K562 (cell line): ENCODE data around the gene TMEM217. TPM values are rescaled to one million over a fixed set of nuclear protein-coding genes. Genes with fewer than 3 reads are reported as not detected.

Experiments used
- ATF3 ChIP-seq, 2 experiments: fragments of 450-650 bp in 1 of 2; sonication (generic) in 1 of 2; formaldehyde crosslinking in 1 of 2; IDR thresholded peaks in 1 of 2; conservative IDR thresholded peaks in 1 of 2; 2 replicates each; pipeline versions ENCODE4 v1.6.1 to v1.8.1; 2016 to 2023; ENCODE audit warnings: mild to moderate bottlenecking in 2 of 2, moderate library complexity in 2 of 2, inconsistent platforms in 1 of 2, missing genetic modification reagents in 1 of 2
- E2F6 ChIP-seq, 2 experiments: IDR thresholded peaks; 2 replicates each; pipeline ENCODE4 v1.6.1; 2011; ENCODE audit warnings: borderline replicate concordance in 1 of 2, control low read depth in 1 of 2, low read depth in 1 of 2, low read length in 1 of 2, mild to moderate bottlenecking in 1 of 2, mixed read lengths in 1 of 2, moderate library complexity in 1 of 2; ENCODE audit not compliant: insufficient read depth in 1 of 2, insufficient read length in 1 of 2, poor library complexity in 1 of 2, severe bottlenecking in 1 of 2; ENCODE audit errors: extremely low read depth in 1 of 2
- ETS2 ChIP-seq: IDR thresholded peaks from 2 replicates; pipeline ENCODE4 v1.6.1; 2016; ENCODE audit warnings: borderline replicate concordance, missing genetic modification characterization, mild to moderate bottlenecking, moderate library complexity, missing compliant biosample characterization; ENCODE audit not compliant: poor library complexity, severe bottlenecking
- FOXO4 ChIP-seq: fragments of 450-650 bp; formaldehyde crosslinking; IDR thresholded peaks from 2 replicates; pipeline ENCODE4 v1.4.0; 2020; ENCODE audit warnings: mild to moderate bottlenecking, moderate library complexity
- HDAC6 ChIP-seq: IDR thresholded peaks from 2 replicates; pipeline ENCODE4 v1.6.1; 2012; ENCODE audit warnings: low read depth, mild to moderate bottlenecking, control low read depth, inconsistent platforms, low read length, moderate library complexity
- JUND ChIP-seq, 2 experiments: IDR thresholded peaks; 2 replicates in 1 of 2; 3 replicates in 1 of 2; pipeline ENCODE4 v1.6.1; 2011; ENCODE audit warnings: borderline replicate concordance in 2 of 2, low read depth in 2 of 2, low read length in 2 of 2, improper control_type of control experiment in 1 of 2, missing biosample characterization in 1 of 2, missing genetic modification characterization in 1 of 2, missing genetic modification reagents in 1 of 2
- MEF2A ChIP-seq: IDR thresholded peaks from 2 replicates; pipeline ENCODE4 v1.6.1; 2011; ENCODE audit warnings: low read depth, mild to moderate bottlenecking, low read length, moderate library complexity; ENCODE audit not compliant: control insufficient read depth
- MIER1 ChIP-seq: fragments of 450-650 bp; IDR thresholded peaks from 2 replicates; pipeline ENCODE4 v1.6.1; 2016; ENCODE audit warnings: antibody characterized with exemption, mild to moderate bottlenecking, low read depth
- PHTF2 ChIP-seq: fragments of 250-450 bp; sonication (Bioruptor Pico); IDR thresholded peaks from 2 replicates; pipeline ENCODE4 v1.5.0; 2021; ENCODE audit warnings: mild to moderate bottlenecking
- PTTG1 ChIP-seq: fragments of 450-650 bp; IDR thresholded peaks from 2 replicates; pipeline ENCODE4 v1.6.1; 2016; ENCODE audit warnings: low read depth, mild to moderate bottlenecking, missing genetic modification characterization, missing compliant biosample characterization
- RB1 ChIP-seq: fragments of 450-650 bp; IDR thresholded peaks from 2 replicates; pipeline ENCODE4 v1.6.1; 2017; ENCODE audit warnings: low read depth, mild to moderate bottlenecking
- SMAD1 ChIP-seq: fragments of 150-350 bp; IDR thresholded peaks from 2 replicates; pipeline ENCODE4 v1.6.1; 2014; ENCODE audit warnings: low read length, low read depth; ENCODE audit not compliant: partially characterized antibody
- ZNF175 ChIP-seq: fragments of 200-800 bp; sonication (Bioruptor generic); IDR thresholded peaks from 2 replicates; pipeline ENCODE4 v1.6.1; 2016; ENCODE audit warnings: low read depth, mild to moderate bottlenecking, missing genetic modification characterization, missing compliant biosample characterization
- ZNF444 ChIP-seq: fragments of 250-450 bp; sonication (Bioruptor Pico); IDR thresholded peaks from 2 replicates; pipeline ENCODE4 v1.4.0; 2020; ENCODE audit warnings: mild to moderate bottlenecking, moderate library complexity
- ZNF589 ChIP-seq: fragments of 200-800 bp; sonication (Bioruptor generic); IDR thresholded peaks from 2 replicates; pipeline ENCODE4 v1.6.1; 2016; ENCODE audit warnings: low read depth, missing genetic modification characterization, missing compliant biosample characterization
- ZNF707 ChIP-seq: fragments of 250-450 bp; sonication (Bioruptor Pico); conservative IDR thresholded peaks from 2 replicates; pipeline ENCODE4 v1.8.0; 2022; ENCODE audit warnings: inconsistent platforms, mild to moderate bottlenecking, moderate library complexity
- ZNF785 ChIP-seq: fragments of 250-450 bp; sonication (Bioruptor Pico); IDR thresholded peaks from 2 replicates; pipeline ENCODE4 v1.4.0; 2020; ENCODE audit warnings: mild to moderate bottlenecking
- polyA plus RNA-seq, 8 experiments: library from polyadenylated mRNA; depleted of rRNA in 4 of 8; stranded (reverse) in 5 of 8; unstranded in 3 of 8; fragments of >200 nt; fragmentation: Nextera tagmentation in 2 of 8; fragmentation: Illumina TruSeq in 1 of 8; extraction: Ambion mirVana in 2 of 8; extraction: Trizol in 1 of 8; gene quantifications; 2 replicates each; pipeline versions ENCODE4 v1.2.1 to v1.2.3, GENCODE V29; 2011 to 2014; ENCODE audit warnings: inconsistent platforms in 1 of 8, missing spikeins in 1 of 8
- total RNA-seq, 7 experiments: library from RNA; depleted of rRNA in 6 of 7; stranded (reverse); fragments of >200 nt in 6 of 7; fragmentation: Illumina TruSeq in 2 of 7; extraction: Trizol in 2 of 7; gene quantifications; 2 replicates each; pipeline versions ENCODE4 v1.2.1 to v1.2.3, GENCODE V29; 2011 to 2021; ENCODE audit warnings: low replicate concordance in 1 of 7

Gene TMEM217
- total and polyA plus RNA-seq, 9 of the 15 experiments (the other 6 are each of a cell fraction or from before 2014, with no cell fraction given), result 1.3 to 8.0 (median 1.9) TPM

- TF ChIP-seq RB1 (no peak), MEF2A (no peak), ZNF444 (0 out of 2 replicates have a peak, but pooled peaks have one; percentile 34), E2F6 (IDR thresholded peaks at IDR 0.05; ENCODE audit: borderline replicate concordance in 1 of 2, extremely low read depth in 1 of 2, insufficient read depth in 1 of 2, insufficient read length in 1 of 2, low read depth in 1 of 2, low read length in 1 of 2, poor library complexity in 1 of 2, severe bottlenecking in 1 of 2) (peak in 1 of 2 experiments; percentile 6), PTTG1 (peak; percentile 81; the same call in 1 of the 2 replicates), MIER1 (no peak), SMAD1 (peak; percentile 99), JUND (IDR thresholded peaks at IDR 0.05; ENCODE audit: borderline replicate concordance, low read depth, low read length) (peak; percentile 66), JUND (tag; IDR thresholded peaks at IDR 0.05; ENCODE audit: borderline replicate concordance, low read depth, low read length) (peak; percentile 76; the same call in 2 of the 3 replicates), HDAC6 (no peak), PHTF2 (CRISPR knock-in tag) (0 out of 2 replicates have a peak, but pooled peaks have one; percentile 31), ZNF707 (CRISPR knock-in tag) (no peak), ETS2 (tag) (no peak), ZNF785 (CRISPR knock-in tag) (no peak), ZNF589 (CRISPR knock-in tag) (peak; percentile 77), FOXO4 (no peak), ATF3 (IDR thresholded peaks at IDR 0.05) (peak; percentile 88), ATF3 (CRISPR knock-in tag; conservative IDR thresholded peaks at IDR 0.05) (0 out of 2 replicates have a peak, but pooled peaks have one; percentile 21), ZNF175 (peak; percentile 84)
These were observed 17.8 kb downstream of the TMEM217 start (continued) for GRCh38 chr6:37239950-37240713.
